HG02642 (cell line): ENCODE results near the gene GTSF1L.

Experiments used
- ATAC-seq: cut with Tn5 transposase; IDR thresholded peaks from one replicate; pipeline ENCODE4 v1.9.1; 2021; ENCODE audit warnings: mild to moderate bottlenecking; ENCODE audit not compliant: unreplicated experiment, poor library complexity

Gene GTSF1L

GRCh38 chr20:43717616-43717995 is 9.2 kb downstream of the GTSF1L start:
- ATAC-seq, result no peak

GRCh38 chr20:43716757-43717615 is 9.8 kb downstream of the GTSF1L start:
- no peak for ATAC-seq

GRCh38 chr20:43716123-43716522 is 10.7 kb downstream of the GTSF1L start:
- ATAC-seq, result no peak

DNA sequence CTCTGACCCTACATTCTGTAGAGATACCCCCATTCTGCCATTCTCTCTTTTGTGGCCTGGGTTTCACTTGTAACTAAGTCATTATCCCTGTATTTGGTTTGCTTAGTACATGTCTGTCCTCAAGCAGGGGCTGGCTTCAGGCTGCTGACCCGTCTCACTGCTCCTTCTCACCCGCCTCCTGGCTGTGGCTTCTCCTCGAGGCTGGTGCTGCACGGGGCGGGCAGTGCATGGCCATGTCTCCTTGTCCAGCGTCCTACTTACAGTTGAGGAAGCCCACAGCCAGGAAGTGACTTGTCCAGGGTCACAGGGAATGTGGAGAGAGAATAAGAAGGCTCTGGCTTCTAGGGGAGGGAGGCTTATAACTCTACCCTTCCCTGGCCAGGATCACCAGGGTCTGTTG is 11.3 kb downstream of the GTSF1L start:
- ATAC-seq, result no peak

- no peak for ATAC-seq
Observed at GRCh38 chr20:43715044-43715443, 11.8 kb downstream of the GTSF1L start.

- ATAC-seq, result peak; percentile 15
Observed at GRCh38 chr20:43711098-43711654, 15.6 kb downstream of the GTSF1L start.

DNA sequence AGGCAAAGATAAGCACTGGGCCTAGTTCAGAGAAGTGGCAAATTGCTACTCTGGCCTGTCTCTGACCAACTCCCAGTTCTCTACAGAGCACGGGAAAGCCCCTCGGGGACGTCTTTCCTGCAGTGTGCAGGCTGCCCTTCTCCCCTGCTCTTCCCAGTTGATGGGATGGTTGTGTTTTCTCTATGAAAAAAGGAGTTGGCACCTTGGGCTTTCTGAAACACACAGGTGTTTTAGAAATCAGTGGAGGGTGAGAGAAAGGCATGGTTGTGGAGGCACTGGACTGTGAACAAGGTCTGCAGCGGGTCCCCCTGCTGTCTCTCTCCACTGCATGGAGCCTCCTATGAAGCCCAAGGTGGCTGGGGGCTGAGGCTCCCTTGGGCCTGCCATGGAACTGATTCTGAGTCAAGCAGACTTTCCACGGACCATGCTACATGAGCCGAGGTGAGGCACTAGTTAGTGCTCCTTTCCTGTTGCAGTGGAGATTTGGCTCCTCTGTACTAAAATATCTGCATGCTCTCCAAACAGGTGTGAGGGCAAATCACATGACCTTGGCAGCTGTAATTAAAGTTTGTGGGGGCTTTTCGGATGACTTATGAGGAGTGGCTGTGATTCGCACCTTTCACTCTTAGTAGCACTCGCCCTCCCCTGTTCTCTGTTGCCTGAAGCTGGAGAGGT is 16.3 kb downstream of the GTSF1L start:
- peak; percentile 67 for ATAC-seq

DNA sequence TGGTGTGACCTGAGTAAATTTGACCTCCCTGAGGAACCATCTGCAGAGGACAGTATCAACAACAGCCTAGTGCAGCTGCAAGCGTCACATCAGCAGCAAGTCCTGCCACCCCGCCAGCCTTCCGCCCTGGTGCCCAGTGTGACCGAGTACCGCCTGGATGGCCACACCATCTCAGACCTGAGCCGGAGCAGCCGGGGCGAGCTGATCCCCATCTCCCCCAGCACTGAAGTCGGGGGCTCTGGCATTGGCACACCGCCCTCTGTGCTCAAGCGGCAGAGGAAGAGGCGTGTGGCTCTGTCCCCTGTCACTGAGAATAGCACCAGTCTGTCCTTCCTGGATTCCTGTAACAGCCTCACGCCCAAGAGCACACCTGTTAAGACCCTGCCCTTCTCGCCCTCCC is 24.3 kb downstream of the GTSF1L start:
- no peak for ATAC-seq

DNA sequence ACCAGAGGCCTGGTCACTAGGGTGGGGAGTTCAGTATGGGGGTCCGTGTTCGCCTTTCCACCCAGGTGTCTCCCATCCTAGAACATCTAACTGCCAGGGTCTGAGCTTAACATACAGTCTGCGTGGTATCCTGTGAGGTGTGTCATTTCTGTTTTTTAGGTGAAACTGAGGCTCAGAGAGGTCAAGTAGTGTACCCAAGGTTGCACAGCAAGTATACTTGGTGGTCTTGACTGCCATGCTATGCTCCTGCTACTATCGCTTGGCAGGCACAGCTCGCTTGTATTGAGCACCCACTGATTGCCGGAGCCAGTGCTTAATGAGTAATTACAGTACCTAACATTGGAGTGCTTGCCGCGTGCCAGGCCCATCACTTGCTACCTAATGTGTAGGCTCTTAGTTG is 26.2 kb downstream of the GTSF1L start:
- no peak for ATAC-seq

GRCh38 chr20:43699941-43700565 is 26.7 kb downstream of the GTSF1L start:
- no peak for ATAC-seq

DNA sequence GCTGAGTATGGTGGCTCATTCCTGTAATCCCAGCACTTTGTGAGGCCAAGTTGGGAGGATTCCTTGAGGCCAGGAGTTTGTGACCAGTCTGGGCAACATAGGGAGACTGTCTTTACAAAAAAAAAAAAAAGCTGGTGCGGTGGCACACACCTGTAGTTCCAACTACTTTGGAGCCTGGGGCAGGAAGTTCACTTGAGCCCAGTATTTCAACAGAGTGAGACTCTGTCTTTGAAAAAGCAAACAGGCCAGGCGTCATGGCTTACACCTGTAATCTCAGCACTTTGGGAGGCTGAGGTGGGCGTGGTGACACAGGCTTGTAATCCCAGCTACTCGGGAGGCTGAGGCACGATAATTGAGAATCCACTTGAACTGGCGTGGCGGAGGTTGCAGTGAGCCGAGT is 31.2 kb downstream of the GTSF1L start:
- ATAC-seq, result no peak

DNA sequence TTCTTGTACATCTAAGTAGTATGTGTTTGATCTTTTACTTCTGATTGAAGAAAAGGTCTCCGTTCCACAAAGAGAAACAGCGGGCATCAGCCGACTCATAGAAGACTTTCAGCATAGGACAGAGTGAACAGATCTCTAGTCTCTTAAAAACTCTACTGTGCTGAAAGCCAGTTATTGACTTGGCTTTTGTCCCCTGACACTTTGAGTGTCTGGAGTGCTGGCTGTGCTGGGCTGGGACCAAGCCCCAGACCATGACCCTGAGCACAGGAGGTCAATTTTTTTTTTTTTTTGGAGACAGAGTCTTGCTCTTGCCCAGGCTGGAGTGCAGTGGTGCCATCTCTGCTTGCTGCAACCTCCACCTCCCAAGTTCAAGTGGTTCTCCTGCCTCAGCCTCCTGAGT is 32.0 kb downstream of the GTSF1L start:
- no peak for ATAC-seq

DNA sequence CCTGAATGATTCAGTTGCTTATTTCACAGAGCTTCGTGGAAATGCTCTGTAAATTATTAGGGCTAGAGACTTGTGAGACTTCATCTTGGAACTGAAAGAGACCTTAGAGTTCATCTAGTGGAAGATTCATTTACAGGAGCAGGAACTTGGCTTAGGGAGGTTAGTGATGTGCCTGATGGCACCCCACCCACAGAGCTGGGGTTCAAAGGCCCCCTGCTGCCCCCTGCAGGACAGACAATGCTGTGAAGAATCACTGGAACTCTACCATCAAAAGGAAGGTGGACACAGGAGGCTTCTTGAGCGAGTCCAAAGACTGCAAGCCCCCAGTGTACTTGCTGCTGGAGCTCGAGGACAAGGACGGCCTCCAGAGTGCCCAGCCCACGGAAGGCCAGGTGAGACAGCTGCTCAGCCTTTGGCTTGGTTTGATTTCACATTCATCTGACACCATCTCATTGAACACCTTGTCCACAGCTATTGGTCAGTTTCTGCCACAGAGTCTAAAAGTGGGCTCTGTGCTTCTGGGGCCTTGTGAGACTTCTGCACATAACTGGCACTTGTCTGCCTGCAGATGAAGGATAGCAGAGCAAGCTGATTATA is 34.8 kb downstream of the GTSF1L start:
- no peak for ATAC-seq

- no peak for ATAC-seq
Observed at GRCh38 chr20:43690943-43691598, 35.7 kb downstream of the GTSF1L start.

DNA sequence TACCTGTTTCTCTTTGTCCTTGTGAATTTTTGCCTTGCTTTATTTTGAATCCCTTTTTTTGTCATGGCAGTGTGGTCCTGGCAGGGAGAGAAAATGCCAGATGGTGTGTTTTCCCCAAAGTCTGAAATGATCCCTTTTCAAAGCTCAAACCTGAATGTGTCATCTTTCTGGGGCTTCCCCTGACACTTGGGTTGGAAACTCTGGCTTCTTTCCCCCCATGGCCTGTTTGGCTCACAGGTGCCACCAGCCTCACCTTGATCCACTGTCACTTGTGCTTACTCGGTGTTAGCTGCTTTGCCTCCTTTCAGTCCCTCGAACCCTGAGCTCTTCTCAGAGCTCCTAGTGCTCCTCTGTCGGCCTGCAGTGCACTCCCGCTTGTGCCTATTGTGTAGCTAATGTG is 37.6 kb downstream of the GTSF1L start:
- ATAC-seq, result no peak

DNA sequence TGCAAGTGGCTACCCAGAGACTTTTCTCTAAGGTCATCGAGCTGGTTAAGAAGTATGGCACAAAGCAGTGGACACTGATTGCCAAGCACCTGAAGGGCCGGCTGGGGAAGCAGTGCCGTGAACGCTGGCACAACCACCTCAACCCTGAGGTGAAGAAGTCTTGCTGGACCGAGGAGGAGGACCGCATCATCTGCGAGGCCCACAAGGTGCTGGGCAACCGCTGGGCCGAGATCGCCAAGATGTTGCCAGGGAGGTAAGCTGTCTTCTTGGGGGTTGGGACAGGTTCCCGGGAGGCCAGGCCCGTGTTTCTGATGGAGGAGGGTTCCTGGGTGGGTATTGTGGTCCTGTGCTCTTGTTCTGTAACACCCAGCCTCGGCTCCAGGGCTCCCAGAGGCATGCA is 40.0 kb downstream of the GTSF1L start:
- no peak for ATAC-seq

DNA sequence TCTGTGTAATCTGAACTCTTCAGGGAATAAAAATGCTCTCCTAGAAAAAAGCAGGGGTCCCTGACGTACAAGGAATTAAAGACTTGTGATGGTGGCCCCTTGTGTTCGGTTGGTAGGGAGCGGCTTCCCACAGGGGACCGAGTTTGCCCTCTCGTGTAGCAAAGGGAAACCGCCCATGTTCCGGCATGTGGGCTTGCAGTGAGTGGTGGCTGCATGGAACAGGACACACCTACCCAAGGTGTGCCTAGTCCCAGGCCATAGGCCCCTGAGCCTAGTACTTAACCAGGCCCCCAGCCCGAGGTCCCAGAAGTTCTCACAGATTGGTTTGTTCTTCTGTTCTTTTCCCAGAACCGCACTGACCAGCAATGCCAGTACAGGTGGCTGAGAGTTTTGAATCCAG is 44.4 kb downstream of the GTSF1L start:
- peak; percentile 47 for ATAC-seq

DNA sequence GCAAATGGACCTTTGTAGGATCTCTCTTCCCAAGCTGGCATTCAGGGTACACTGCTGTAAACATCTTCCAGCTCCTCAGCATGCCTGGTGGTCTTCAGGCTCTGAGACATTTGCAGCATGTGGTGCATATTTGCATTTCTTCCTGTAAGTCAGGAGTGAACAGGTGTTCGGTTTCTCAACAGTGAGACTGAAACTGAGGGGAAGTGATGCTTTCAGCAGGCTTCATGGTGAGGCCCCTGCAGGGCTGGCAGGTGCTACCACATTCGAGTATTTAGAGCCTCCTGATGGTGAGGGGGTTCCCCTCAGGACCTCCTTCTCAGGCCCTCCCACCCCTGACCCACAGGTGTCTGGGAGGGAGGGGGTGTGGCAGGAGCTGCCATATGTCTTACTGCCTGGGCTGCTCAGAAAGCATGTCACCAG is 44.8 kb downstream of the GTSF1L start:
- ATAC-seq, result peak; percentile 92

- ATAC-seq, result peak; percentile 24
Observed at GRCh38 chr20:43681468-43681942, 45.3 kb downstream of the GTSF1L start.

- peak; percentile 1 for ATAC-seq
Observed at GRCh38 chr20:43680981-43681380, 45.8 kb downstream of the GTSF1L start.
